Tibial nerve (tissue), 3 donors: ENCODE data around the gene PLXNA1.

Experiments used
- POLR2A ChIP-seq, 2 donors: fragments of 450-650 bp; IDR thresholded peaks; one replicate each; pipeline ENCODE4 v1.6.1; 2017; ENCODE audit warnings: antibody characterized with exemption in 2 of 2, mild to moderate bottlenecking in 2 of 2, moderate library complexity in 2 of 2
- TF ChIP-seq, protein P1 (sequence below), 5 experiments: fragments of 200-600 bp in 3 of 5; fragments of 450-650 bp in 2 of 5; sonication (generic) in 3 of 5; IDR thresholded peaks; one replicate each; pipeline ENCODE4 v1.5.1; 2016 to 2019; ENCODE audit warnings: antibody characterized with exemption in 5 of 5, mild to moderate bottlenecking in 3 of 5, moderate library complexity in 2 of 5

DNA sequence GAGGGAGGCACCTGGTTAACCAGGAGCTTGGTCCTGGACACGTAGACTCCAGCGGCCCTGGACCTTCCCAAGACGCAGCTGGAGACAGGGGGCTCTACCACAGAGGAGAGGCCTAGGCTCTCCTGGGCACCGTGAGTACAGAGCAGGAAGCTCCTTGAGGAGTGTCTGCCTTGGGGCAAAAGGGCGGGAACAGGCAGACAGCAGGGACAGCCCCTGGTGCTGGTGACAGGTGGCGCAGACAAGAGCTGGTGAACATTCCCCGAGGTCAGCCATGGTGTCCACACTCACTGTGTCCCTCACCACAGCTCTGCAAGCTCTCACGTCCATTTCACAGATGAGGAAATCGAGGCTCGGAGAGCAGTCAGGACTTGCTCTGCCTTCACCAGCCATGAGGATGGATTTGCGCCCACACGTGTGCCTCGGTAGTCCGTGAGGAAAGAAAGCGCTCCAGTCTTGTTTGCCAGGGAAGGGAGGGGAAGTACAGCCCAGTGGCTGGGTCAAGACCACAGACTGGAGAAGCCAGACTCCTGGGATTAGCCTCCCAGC is 2.6 kb upstream of the PLXNA1 start:
- TF ChIP-seq, protein P1, sequence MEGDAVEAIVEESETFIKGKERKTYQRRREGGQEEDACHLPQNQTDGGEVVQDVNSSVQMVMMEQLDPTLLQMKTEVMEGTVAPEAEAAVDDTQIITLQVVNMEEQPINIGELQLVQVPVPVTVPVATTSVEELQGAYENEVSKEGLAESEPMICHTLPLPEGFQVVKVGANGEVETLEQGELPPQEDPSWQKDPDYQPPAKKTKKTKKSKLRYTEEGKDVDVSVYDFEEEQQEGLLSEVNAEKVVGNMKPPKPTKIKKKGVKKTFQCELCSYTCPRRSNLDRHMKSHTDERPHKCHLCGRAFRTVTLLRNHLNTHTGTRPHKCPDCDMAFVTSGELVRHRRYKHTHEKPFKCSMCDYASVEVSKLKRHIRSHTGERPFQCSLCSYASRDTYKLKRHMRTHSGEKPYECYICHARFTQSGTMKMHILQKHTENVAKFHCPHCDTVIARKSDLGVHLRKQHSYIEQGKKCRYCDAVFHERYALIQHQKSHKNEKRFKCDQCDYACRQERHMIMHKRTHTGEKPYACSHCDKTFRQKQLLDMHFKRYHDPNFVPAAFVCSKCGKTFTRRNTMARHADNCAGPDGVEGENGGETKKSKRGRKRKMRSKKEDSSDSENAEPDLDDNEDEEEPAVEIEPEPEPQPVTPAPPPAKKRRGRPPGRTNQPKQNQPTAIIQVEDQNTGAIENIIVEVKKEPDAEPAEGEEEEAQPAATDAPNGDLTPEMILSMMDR (IDR thresholded peaks at IDR 0.05): no peak
- no peak for TF ChIP-seq POLR2A (IDR thresholded peaks at IDR 0.05)
